HG02840 (cell line): ENCODE data around the gene LPIN1.
"Not testable (repeated sequence)": the region's sequence is repeated elsewhere in the genome, so short reads cannot be mapped to it uniquely, and the experiment has no call there.

ENCODE experiments used
- ATAC-seq: cut with Tn5 transposase; IDR thresholded peaks from one replicate; pipeline ENCODE4 v1.9.1; 2021; ENCODE audit warnings: mild to moderate bottlenecking, moderate library complexity, moderate number of reproducible peaks; ENCODE audit not compliant: unreplicated experiment, low FRiP score

Gene LPIN1

GRCh38 chr2:11758647-11759046 is 12.2 kb downstream of the LPIN1 start:
- no peak for ATAC-seq

DNA sequence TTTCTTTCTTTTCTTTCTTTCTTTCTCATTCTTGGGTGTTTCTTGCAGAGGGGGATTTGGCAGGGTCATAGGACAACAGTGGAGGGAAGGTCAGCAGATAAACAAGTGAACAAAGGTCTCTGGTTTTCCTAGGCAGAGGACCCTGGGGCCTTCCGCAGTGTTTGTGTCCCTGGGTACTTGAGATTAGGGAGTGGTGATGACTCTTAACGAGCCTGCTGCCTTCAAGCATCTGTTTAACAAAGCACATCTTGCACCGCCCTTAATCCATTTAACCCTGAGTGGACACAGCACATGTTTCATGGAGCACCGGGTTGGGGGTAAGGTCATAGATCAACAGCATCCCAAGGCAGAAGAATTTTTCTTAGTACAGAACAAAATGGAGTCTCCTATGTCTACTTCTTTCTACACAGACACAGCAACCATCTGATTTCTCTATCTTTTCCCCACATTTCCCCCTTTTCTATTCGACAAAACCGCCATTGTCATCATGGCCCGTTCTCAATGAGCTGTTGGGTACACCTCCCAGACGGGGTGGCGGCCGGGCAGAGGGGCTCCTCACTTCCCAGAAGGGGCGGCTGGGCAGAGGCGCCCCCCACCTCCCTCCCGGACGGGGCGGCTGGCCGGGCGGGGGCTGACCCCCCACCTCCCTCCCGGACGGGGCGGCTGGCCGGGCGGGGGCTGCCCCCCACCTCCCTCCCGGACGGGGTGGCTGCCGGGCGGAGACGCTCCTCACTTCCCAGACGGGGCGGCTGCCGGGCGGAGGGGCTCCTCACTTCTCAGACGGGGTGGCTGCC is 12.9 kb downstream of the LPIN1 start:
- ATAC-seq: not testable (repeated sequence)

- ATAC-seq: no peak
Measured at GRCh38 chr2:11761259-11761658, 14.8 kb downstream of the LPIN1 start.

- ATAC-seq: no peak
Measured at GRCh38 chr2:11762031-11762430, 15.6 kb downstream of the LPIN1 start.

DNA sequence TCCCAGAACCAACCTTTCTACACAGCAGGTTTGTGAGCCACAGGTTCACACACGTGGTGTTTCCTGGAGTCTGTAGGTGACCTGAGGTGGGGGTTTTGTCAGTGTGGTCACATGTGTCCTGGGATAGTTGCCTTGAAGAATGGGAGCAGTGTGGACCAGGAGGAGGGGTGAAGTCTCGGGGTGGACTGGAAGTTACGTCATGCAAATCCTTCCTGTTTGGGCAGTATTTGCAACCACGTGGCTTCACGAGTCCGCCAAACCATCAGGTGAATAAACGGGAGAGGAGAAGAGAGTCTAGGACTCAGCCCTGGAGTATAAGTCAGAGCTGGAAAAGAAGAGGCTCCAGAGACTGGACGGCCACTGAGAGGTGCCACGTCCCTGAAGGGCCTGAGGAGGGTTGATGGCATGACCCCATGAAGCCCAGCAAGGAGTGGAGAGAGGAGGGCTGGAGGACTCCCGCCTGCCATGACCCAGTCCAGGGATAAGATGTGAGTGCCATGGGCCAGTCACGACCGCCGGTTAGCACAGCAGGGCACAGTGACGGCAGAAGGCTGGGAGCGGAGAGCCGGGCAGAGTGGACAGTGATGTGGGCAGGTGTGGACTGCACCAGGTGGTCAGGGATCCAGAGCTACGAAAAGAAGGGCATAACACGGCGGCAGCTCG is 16.5 kb downstream of the LPIN1 start:
- no peak for ATAC-seq

DNA sequence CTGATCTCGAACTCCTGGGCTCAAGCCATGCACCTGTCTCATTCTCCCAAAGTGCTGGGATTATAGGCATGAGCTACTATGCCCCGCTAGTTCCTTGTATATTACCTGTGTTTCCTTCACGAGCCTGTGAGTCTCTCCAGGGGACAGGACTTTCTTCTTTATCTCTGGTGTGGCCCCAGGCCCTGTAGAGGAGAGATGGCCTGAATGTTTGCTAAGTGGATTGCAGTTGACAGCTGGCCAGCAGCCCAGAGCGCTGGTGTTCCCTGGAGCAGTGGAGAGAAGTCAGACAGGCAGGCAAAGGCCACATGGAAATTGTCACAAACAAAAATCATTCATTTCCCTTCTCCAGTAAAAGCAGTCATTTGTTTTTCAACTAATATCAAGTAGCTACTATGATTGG is 17.9 kb downstream of the LPIN1 start:
- ATAC-seq: no peak

DNA sequence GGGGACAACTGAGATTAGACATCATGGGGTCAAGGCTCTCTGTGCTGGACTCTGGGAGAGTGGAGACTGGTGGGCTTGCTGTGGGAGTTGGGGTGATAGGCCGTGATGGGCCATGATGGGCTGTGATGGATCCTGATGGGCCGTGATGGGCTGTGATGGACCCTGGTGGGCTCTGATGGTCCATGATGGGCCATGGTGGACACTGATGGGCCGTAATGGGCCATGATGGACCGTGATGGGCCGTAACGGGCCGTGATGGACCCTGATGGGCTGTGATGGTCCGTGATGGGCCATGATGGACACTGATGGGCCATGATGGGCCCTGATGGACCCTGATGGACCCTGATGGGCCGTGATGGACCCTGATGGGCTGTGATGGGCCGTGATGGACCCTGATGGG is 18.5 kb downstream of the LPIN1 start:
- no peak for ATAC-seq

- ATAC-seq: no peak
Measured at GRCh38 chr2:11765501-11765900, 19.1 kb downstream of the LPIN1 start.

- no peak for ATAC-seq
Measured at GRCh38 chr2:11766016-11766415, 19.6 kb downstream of the LPIN1 start.

- ATAC-seq: no peak
Measured at GRCh38 chr2:11767779-11768178, 21.3 kb downstream of the LPIN1 start.

GRCh38 chr2:11768946-11769345 is 22.5 kb downstream of the LPIN1 start:
- no peak for ATAC-seq

GRCh38 chr2:11769516-11769915 is 23.1 kb downstream of the LPIN1 start:
- ATAC-seq: no peak

- no peak for ATAC-seq
Measured at GRCh38 chr2:11770531-11771188, 24.2 kb downstream of the LPIN1 start.

DNA sequence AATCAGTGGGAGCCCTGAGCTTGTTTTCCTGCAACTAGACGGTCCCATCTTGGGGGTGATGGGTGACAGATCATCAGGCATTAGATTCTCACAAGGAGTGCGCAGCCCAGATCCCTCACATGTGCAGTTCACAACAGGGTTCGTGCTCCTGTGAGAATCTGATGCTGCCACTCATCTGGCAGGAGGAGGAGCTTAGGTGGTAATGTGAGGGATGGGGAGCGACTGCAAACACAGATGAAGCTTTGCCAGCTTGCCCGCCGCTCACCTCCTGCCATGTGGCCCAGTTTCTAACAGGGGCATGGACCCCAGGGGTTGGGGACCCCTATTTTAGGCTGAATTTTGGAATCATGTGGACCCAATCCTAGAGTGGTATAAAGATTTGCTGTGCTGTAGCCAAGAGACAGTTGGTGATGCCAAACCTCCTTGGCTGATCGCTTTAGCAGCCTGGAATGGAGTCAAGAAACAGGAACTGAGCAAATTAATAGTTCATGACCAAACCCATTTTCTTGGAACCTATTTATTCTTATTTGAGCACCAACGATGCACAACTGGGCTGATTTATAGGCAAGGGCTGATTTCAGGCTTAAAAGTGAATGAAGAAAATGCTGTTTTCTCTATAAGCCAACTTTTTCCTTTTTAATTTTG is 25.7 kb downstream of the LPIN1 start:
- no peak for ATAC-seq

DNA sequence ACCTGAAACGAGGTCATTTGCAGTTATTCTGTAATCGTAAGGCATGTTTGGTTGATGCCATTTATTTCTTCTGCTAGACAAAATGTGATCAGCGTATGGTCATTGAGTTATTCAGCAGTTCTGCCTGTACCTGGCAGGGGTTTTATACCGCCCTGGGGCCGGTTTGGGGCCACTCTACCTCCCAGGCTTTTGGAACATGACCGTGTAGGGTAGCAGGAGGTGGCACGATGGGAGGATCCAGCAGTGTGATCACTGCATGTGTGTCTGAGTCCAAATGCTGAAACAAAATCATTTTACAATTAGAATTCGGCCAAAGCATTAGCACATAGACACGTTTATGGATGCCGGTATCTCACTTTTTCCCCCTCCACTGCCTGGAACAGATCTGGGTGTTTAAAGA is 26.7 kb downstream of the LPIN1 start:
- no peak for ATAC-seq

- ATAC-seq: no peak
Measured at GRCh38 chr2:11773747-11774525, 27.5 kb downstream of the LPIN1 start.

DNA sequence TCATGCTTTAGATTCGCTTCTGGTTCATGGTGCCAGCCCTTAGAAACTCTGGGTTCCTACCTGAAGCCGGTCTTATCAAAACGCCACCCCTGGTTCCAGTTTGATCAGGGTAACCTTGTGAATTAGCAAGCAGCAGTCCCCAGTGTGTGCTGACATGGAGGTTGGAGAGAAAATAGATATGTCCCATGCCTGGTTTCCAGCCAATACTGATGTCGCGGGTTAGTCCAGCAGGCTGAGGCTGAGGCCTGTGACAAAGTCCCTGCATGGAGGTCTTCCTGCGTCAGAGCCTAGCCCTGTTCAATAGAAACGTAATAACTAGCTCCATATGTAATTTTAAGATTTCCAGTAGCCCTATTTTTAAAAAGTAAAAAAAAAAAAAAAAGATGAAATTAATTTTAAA is 28.2 kb downstream of the LPIN1 start:
- no peak for ATAC-seq

- peak; percentile 87 for ATAC-seq
Measured at GRCh38 chr2:11775384-11775783, 29.0 kb downstream of the LPIN1 start.

DNA sequence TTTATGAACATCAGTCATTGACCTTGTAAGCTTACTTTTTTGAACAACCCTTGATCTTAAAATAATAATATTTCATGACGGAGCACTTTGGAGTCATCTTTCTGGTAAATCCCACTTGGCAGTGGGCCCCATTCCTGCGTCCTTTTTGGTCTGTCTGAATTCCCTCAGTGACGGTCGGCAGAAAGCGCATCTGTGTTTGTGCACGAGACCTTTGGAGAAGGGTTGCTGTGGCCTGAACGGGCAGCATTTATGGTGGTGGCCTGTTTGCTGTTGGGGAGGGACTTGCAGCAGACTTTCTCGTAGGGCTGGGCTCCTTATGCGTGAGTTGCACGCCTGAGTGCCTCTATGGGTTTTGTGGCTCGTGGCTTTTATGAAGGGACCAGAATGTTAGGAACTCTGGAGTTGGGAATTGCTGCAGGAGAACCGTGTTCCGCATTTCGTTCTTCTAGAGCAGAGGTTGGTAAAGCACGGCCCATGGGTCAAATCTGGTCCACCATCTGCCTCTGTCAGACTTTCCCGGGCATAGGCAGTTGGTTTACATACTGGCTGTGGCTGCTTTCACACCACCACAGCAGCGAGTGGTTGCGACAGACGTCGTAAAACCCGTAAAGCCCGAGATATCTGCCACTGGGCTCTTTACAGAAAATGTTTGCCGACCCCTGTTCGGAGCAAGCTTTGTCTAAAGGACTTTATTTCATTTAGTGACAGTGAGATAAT is 30.8 kb downstream of the LPIN1 start:
- ATAC-seq: no peak
